Astrocyte (in vitro differentiated cells and primary cell): Measurements from ENCODE around the gene CRTC1. TPM values are rescaled to one million over a fixed set of nuclear protein-coding genes. Genes with fewer than 3 reads are reported as not detected.
A peak's percentile ranks its signal among the peaks of the same experiment; 100 is the strongest.

Experiments used
- DNase-seq: peaks from one replicate; pipeline ENCODE4 v3.0.0-alpha.2; 2010; ENCODE audit warnings: low read depth
- FAIRE-seq: peaks from 2 replicates; lab custom pipeline; 2011; peaks lifted over from hg19 to GRCh38; lab: Jason Lieb, UNC
- H2AFZ ChIP-seq: 2 replicates; pipeline ENCODE4 v1.6.0; 2012; ENCODE audit warnings: low read depth, low read length, inconsistent platforms
- H3K27ac ChIP-seq: 2 replicates; pipeline ENCODE4 v1.5.1; 2011; ENCODE audit warnings: low read depth, low read length, inconsistent platforms
- H3K27me3 ChIP-seq: 2 replicates; pipeline ENCODE4 v1.6.0; 2011; ENCODE audit warnings: low read length, inconsistent platforms; ENCODE audit not compliant: insufficient read depth
- H3K36me3 ChIP-seq: 2 replicates; pipeline ENCODE4 v1.5.1; 2011; ENCODE audit warnings: low read length, inconsistent platforms; ENCODE audit not compliant: insufficient read depth
- H3K4me1 ChIP-seq: 2 replicates; pipeline ENCODE4 v1.5.1; 2011; ENCODE audit warnings: low read length, inconsistent platforms; ENCODE audit not compliant: insufficient read depth
- H3K4me2 ChIP-seq: 2 replicates; pipeline ENCODE4 v1.6.0; 2012; ENCODE audit warnings: low read length, inconsistent platforms
- H3K4me3 ChIP-seq: 2 replicates; pipeline ENCODE4 v1.5.1; 2011; ENCODE audit warnings: low read depth, mild to moderate bottlenecking, low read length, inconsistent platforms; ENCODE audit not compliant: insufficient read depth
- H3K79me2 ChIP-seq: 2 replicates; pipeline ENCODE4 v1.6.0; 2012; ENCODE audit warnings: mild to moderate bottlenecking, low read length, inconsistent platforms; ENCODE audit not compliant: insufficient read depth
- H3K9ac ChIP-seq: 2 replicates; pipeline ENCODE4 v1.6.0; 2012; ENCODE audit warnings: mild to moderate bottlenecking, low read length, inconsistent platforms
- H3K9me3 ChIP-seq: 2 replicates; pipeline ENCODE4 v1.5.1; 2012; ENCODE audit warnings: low read depth, mild to moderate bottlenecking, low read length, inconsistent platforms; ENCODE audit not compliant: insufficient read depth
- H4K20me1 ChIP-seq: 2 replicates; pipeline ENCODE4 v1.6.0; 2012; ENCODE audit warnings: low read length, inconsistent platforms; ENCODE audit not compliant: insufficient read depth
- H3K27ac Mint-ChIP-seq: one replicate; pipeline ENCODE4 v1.8.0; 2021; ENCODE audit warnings: mild to moderate bottlenecking, mixed read lengths; ENCODE audit not compliant: unreplicated experiment
- H3K27me3 Mint-ChIP-seq: one replicate; pipeline ENCODE4 v1.8.0; 2021; ENCODE audit warnings: low read depth, mixed read lengths; ENCODE audit not compliant: unreplicated experiment
- H3K36me3 Mint-ChIP-seq: one replicate; pipeline ENCODE4 v1.8.0; 2021; ENCODE audit warnings: low read depth, mixed read lengths; ENCODE audit not compliant: unreplicated experiment
- H3K4me1 Mint-ChIP-seq: one replicate; pipeline ENCODE4 v1.8.0; 2021; ENCODE audit warnings: low read depth, mixed read lengths; ENCODE audit not compliant: unreplicated experiment
- H3K4me3 Mint-ChIP-seq: one replicate; pipeline ENCODE4 v1.8.0; 2021; ENCODE audit warnings: mild to moderate bottlenecking, moderate library complexity, mixed read lengths; ENCODE audit not compliant: unreplicated experiment
- H3K9me3 Mint-ChIP-seq: one replicate; pipeline ENCODE4 v1.8.0; 2021; ENCODE audit warnings: mild to moderate bottlenecking, mixed read lengths; ENCODE audit not compliant: unreplicated experiment
- EZH2 ChIP-seq: IDR thresholded peaks from 2 replicates; pipeline ENCODE4 v1.6.1; 2012; ENCODE audit warnings: mild to moderate bottlenecking, low read length, inconsistent platforms; ENCODE audit not compliant: insufficient read depth
- total RNA-seq: library from RNA; stranded (reverse); gene quantifications from 2 replicates; pipeline ENCODE4 v1.2.1, GENCODE V29; 2021
- TF ChIP-seq, protein P1 (sequence below): IDR thresholded peaks from 2 replicates; pipeline ENCODE4 v1.5.1; 2011; ENCODE audit warnings: low read depth, mild to moderate bottlenecking, inconsistent platforms, low read length, moderate library complexity; ENCODE audit not compliant: insufficient read depth

Gene CRTC1
- total RNA-seq, 1 donor from 2014 or later, result 8.4 TPM

- Histone ChIP-seq H3K9ac (no peak overlapping the region), H4K20me1 (no peaks in the 10 kb centered on the region), H3K27me3 (peaks cover 4% of the 10 kb centered on the region), H3K36me3 (no peaks in the 10 kb centered on the region), H3K4me3 (no peak overlapping the region), H3K27ac (no peak overlapping the region), H3K4me2 (no peak overlapping the region), H3K9me3 (no peaks in the 10 kb centered on the region), H3K4me1 (no peaks in the 10 kb centered on the region), H2AFZ (no peak overlapping the region), H3K79me2 (no peaks in the 10 kb centered on the region)
- FAIRE-seq (no peak), DNase-seq (no peak)
- no peak overlapping the region for H3K4me3 Mint-ChIP-seq
- H3K9me3 Mint-ChIP-seq, result no peaks in the 10 kb centered on the region
- H3K27ac Mint-ChIP-seq, result no peak overlapping the region
- no peaks in the 10 kb centered on the region for H3K4me1 Mint-ChIP-seq
- no peaks in the 10 kb centered on the region for H3K36me3 Mint-ChIP-seq
- peaks cover 43% of the 10 kb centered on the region for H3K27me3 Mint-ChIP-seq
- TF ChIP-seq, protein P1, sequence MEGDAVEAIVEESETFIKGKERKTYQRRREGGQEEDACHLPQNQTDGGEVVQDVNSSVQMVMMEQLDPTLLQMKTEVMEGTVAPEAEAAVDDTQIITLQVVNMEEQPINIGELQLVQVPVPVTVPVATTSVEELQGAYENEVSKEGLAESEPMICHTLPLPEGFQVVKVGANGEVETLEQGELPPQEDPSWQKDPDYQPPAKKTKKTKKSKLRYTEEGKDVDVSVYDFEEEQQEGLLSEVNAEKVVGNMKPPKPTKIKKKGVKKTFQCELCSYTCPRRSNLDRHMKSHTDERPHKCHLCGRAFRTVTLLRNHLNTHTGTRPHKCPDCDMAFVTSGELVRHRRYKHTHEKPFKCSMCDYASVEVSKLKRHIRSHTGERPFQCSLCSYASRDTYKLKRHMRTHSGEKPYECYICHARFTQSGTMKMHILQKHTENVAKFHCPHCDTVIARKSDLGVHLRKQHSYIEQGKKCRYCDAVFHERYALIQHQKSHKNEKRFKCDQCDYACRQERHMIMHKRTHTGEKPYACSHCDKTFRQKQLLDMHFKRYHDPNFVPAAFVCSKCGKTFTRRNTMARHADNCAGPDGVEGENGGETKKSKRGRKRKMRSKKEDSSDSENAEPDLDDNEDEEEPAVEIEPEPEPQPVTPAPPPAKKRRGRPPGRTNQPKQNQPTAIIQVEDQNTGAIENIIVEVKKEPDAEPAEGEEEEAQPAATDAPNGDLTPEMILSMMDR, result no peak
These were observed 134.1 kb downstream of the CRTC1 start for GRCh38 chr19:18817574-18817973.

GRCh38 chr19:18828786-18829185 lies 145.3 kb downstream of the CRTC1 start:
- FAIRE-seq (no peak), DNase-seq (no peak)
- Histone ChIP-seq H3K9ac (no peak overlapping the region), H3K27me3 (peaks cover 2% of the 10 kb centered on the region), H3K4me3 (no peak overlapping the region), H3K4me2 (no peak overlapping the region), H3K27ac (no peak overlapping the region), H3K36me3 (no peaks in the 10 kb centered on the region), H3K79me2 (peaks cover 21% of the 10 kb centered on the region), H4K20me1 (peaks cover 15% of the 10 kb centered on the region), H3K9me3 (no peaks in the 10 kb centered on the region), H3K4me1 (peaks cover 7% of the 10 kb centered on the region), H2AFZ (no peak overlapping the region)
- H3K36me3 Mint-ChIP-seq, result peaks cover 2% of the 10 kb centered on the region
- H3K27ac Mint-ChIP-seq, result no peak overlapping the region
- TF ChIP-seq EZH2, result no peak
- TF ChIP-seq, protein P1, result no peak
- peaks cover under 1% of the 10 kb centered on the region for H3K4me1 Mint-ChIP-seq
- no peak overlapping the region for H3K4me3 Mint-ChIP-seq
- H3K27me3 Mint-ChIP-seq, result peaks cover 6% of the 10 kb centered on the region
- peaks cover 9% of the 10 kb centered on the region for H3K9me3 Mint-ChIP-seq

GRCh38 chr19:18830488-18830887 lies 147.0 kb downstream of the CRTC1 start:
- H3K27me3 Mint-ChIP-seq, result peaks cover 6% of the 10 kb centered on the region
- no peak overlapping the region for H3K27ac ChIP-seq
- peaks cover 4% of the 10 kb centered on the region for H3K36me3 Mint-ChIP-seq

More at GRCh38 chr19:18830488-18830887, 147.0 kb downstream of the CRTC1 start:
- Histone ChIP-seq H3K4me2 (no peak overlapping the region), H3K79me2 (peaks cover 38% of the 10 kb centered on the region), H3K9me3 (no peaks in the 10 kb centered on the region), H3K4me1 (peaks cover 15% of the 10 kb centered on the region), H3K4me3 (no peak overlapping the region), H4K20me1 (peaks cover 32% of the 10 kb centered on the region), H3K9ac (no peak overlapping the region), H3K27me3 (peaks cover 2% of the 10 kb centered on the region), H3K36me3 (no peaks in the 10 kb centered on the region), H2AFZ (no peak overlapping the region)
- Mint-ChIP-seq H3K4me3 (peak overlapping the region; percentile 57), H3K27ac (no peak overlapping the region), H3K9me3 (peaks cover 9% of the 10 kb centered on the region), H3K4me1 (peaks cover 12% of the 10 kb centered on the region)
- no peak for TF ChIP-seq EZH2
- TF ChIP-seq, protein P1, result no peak
- DNase-seq (no peak), FAIRE-seq (no peak)
